OCI-LY3 (cell line): ENCODE measurements around the gene ZEB2.

Experiments used
- H2AFZ ChIP-seq: fragments of 200-600, 300-600 bp; shearing (Covaris generic); 2 replicates; pipeline ENCODE4 v1.6.0; 2014; ENCODE audit warnings: antibody characterized with exemption, low read depth, low read length
- H3K27ac ChIP-seq: fragments of 200-600, 300-600 bp; sonication (generic); 2 replicates; pipeline ENCODE4 v1.5.1; 2014; ENCODE audit warnings: mild to moderate bottlenecking, low read length, moderate library complexity, mixed read lengths
- H3K27me3 ChIP-seq: fragments of 200-600, 300-600 bp; sonication (generic); 2 replicates; pipeline ENCODE4 v1.6.1; 2014; ENCODE audit warnings: low read depth, low read length, mixed read lengths
- H3K36me3 ChIP-seq: fragments of 200-600, 300-600 bp; sonication (generic); replicated peaks from 2 replicates; pipeline ENCODE3; 2014; ENCODE audit warnings: low read depth, low read length, mixed read lengths
- H3K4me1 ChIP-seq: fragments of 300-600, 200-600 bp; sonication (generic); 2 replicates; pipeline ENCODE4 v1.6.1; 2014; ENCODE audit warnings: low read length, mixed read lengths
- H3K4me2 ChIP-seq: fragments of 200-600, 300-600 bp; sonication (generic); 2 replicates; pipeline ENCODE4 v1.6.1; 2014; ENCODE audit warnings: low read length, mixed read lengths
- H3K4me3 ChIP-seq: fragments of 300-600, 200-600 bp; sonication (generic); 2 replicates; pipeline ENCODE4 v1.5.1; 2014; ENCODE audit warnings: antibody characterized with exemption, mild to moderate bottlenecking, low read length, moderate library complexity
- H3K79me2 ChIP-seq: fragments of 300-600, 200-600 bp; shearing (Covaris generic); 2 replicates; pipeline ENCODE4 v1.6.1; 2014; ENCODE audit warnings: mild to moderate bottlenecking, low read length, mixed read lengths
- H3K9ac ChIP-seq: fragments of 300-600, 200-600 bp; shearing (Covaris generic); 2 replicates; pipeline ENCODE4 v1.6.0; 2014; ENCODE audit warnings: mild to moderate bottlenecking, low read length, moderate library complexity
- H3K9me3 ChIP-seq: fragments of 200-600, 300-600 bp; shearing (Covaris generic); 2 replicates; pipeline ENCODE4 v1.6.1; 2014; ENCODE audit warnings: low read length, mixed read lengths; ENCODE audit not compliant: insufficient read depth
- H4K20me1 ChIP-seq: fragments of 200-600, 300-600 bp; sonication (generic); 2 replicates; pipeline ENCODE4 v1.6.1; 2016; ENCODE audit warnings: low read length, mixed read lengths; ENCODE audit not compliant: insufficient read depth
- CTCF ChIP-seq: fragments of 200-600, 300-600 bp; sonication (generic); IDR thresholded peaks from 2 replicates; pipeline ENCODE4 v1.5.1; 2014; ENCODE audit warnings: antibody characterized with exemption, low read length, low read depth
- EZH2phosphoT487 ChIP-seq: fragments of 200-600 bp; shearing (Covaris generic); IDR thresholded peaks from 2 replicates; pipeline ENCODE4 v1.6.1; 2018; ENCODE audit warnings: antibody characterized with exemption, mixed run types, low read depth

ZEB2 gene

DNA sequence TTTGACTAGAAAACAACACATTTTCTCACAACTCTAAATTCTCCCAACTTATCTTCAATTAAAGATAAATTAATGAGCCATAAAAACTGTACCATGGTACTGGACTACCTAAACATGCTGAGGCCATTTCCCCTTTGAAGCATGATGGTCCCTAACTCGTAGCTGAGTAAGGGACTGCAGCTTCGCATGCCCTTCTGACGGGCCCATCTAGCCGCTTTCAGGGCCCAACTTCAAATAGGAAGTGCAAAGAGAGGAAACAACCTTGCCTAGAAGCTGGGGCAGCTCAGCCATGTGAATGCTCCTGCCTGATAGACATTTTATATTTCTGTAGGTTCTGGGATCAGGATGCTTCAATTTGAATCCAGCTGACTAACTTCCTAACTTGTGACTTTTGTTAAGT, 72.4 kb downstream of the ZEB2 start:
- Histone ChIP-seq H3K9ac (no peak overlapping the region), H3K27ac (no peak overlapping the region), H3K4me2 (no peak overlapping the region), H3K4me1 (peaks cover 27% of the 10 kb centered on the region), H4K20me1 (no peaks in the 10 kb centered on the region; the same call in 1 of the 2 replicates), H3K27me3 (no peaks in the 10 kb centered on the region), H2AFZ (no peak overlapping the region), H3K9me3 (no peaks in the 10 kb centered on the region), H3K4me3 (no peak overlapping the region), H3K79me2 (no peaks in the 10 kb centered on the region), H3K36me3 (no peaks in the 10 kb centered on the region)
- TF ChIP-seq CTCF (no peak), EZH2phosphoT487 (no peak)

GRCh38 chr2:144446136-144446535, 73.8 kb downstream of the ZEB2 start:
- Histone ChIP-seq H2AFZ (no peak overlapping the region), H3K79me2 (no peaks in the 10 kb centered on the region; the same call in 1 of the 2 replicates), H3K9ac (no peak overlapping the region), H4K20me1 (no peaks in the 10 kb centered on the region; the same call in 1 of the 2 replicates), H3K36me3 (no peaks in the 10 kb centered on the region), H3K27me3 (no peaks in the 10 kb centered on the region), H3K4me3 (no peak overlapping the region), H3K4me1 (peaks cover 27% of the 10 kb centered on the region), H3K9me3 (no peaks in the 10 kb centered on the region), H3K4me2 (no peak overlapping the region), H3K27ac (no peak overlapping the region)
- no peak for TF ChIP-seq EZH2phosphoT487
- TF ChIP-seq CTCF, result no peak

DNA sequence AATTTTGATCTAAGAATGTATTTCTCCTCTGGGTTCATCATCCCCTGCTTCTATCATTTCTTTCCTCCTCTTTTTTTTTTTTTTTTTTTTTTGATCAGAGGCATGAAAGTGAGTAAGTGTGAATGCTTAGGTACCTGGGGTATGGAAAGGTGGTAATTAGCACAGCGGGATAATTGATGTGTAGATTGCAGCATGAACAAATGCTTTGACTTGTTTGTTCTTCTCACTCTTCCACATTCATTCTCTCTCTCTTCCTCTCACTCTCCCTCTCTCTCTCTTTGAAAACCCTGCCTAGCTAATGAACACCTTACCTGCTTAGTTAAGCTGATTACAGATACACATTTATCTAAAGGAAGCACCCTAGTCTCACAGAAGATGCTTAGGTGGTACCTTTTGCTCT, 74.7 kb downstream of the ZEB2 start:
- no peaks in the 10 kb centered on the region; the same call in 1 of the 2 replicates for H3K79me2 ChIP-seq
- no peaks in the 10 kb centered on the region for H3K36me3 ChIP-seq
- H3K4me2 ChIP-seq, result no peak overlapping the region
- no peaks in the 10 kb centered on the region for H3K9me3 ChIP-seq
- no peak overlapping the region for H3K4me3 ChIP-seq
- no peak overlapping the region for H3K9ac ChIP-seq
- no peaks in the 10 kb centered on the region; the same call in 1 of the 2 replicates for H4K20me1 ChIP-seq
- no peaks in the 10 kb centered on the region for H3K27me3 ChIP-seq
- TF ChIP-seq CTCF (no peak), EZH2phosphoT487 (no peak)
- H3K27ac ChIP-seq, result no peak overlapping the region
- H3K4me1 ChIP-seq, result peaks cover 27% of the 10 kb centered on the region
- H2AFZ ChIP-seq, result no peak overlapping the region

DNA sequence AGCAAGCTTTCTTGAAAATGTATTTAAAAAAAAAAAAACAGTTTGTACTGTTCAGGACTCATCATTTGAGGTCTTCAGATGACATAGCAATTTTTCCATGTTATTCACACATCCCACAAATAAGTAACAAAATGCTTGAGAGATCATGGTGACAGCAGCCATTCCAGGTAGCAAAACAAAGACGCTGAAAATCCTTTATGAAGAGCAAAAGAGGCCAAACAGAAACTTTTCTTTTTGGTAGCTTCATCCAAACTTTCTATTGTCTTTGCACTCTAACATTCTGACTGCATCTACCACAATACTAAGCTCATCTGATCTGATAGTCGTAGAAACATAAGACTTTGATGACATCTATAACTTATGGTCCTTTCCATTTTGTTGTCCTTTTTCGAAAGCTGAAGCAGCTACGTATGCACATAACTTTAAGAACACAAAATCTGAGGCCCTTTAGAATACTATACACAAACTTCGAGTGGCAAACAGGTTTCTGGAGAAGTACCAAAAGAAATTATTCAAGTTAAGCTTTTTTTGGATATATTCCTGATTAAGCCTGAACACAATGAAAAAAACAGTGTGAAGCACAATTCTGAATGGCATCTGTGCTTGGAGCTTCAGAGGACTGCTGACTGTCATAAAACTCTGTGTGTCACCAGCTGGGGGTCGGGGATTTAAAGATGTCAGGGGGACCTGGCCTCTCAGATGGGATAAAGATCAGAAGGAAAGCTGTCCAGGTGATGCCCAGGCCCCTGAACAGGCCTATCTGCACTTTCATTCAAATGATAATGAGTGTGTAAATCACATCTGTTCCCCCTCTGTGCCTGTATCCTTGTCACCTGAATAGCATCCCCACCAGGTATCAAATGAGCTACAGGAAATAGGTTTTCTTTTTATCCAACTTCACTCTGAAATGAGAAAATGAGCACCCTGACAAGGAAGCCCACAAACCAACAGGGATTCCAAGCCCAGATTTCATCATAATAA, 75.8 kb downstream of the ZEB2 start:
- Histone ChIP-seq H3K4me1 (peaks cover 17% of the 10 kb centered on the region), H3K9me3 (no peaks in the 10 kb centered on the region), H3K36me3 (no peaks in the 10 kb centered on the region), H3K27ac (no peak overlapping the region), H3K79me2 (no peaks in the 10 kb centered on the region; the same call in 1 of the 2 replicates), H2AFZ (no peak overlapping the region), H4K20me1 (no peaks in the 10 kb centered on the region; the same call in 1 of the 2 replicates), H3K9ac (no peak overlapping the region), H3K27me3 (no peaks in the 10 kb centered on the region), H3K4me3 (no peak overlapping the region), H3K4me2 (no peak overlapping the region)
- TF ChIP-seq CTCF (no peak), EZH2phosphoT487 (no peak)
